NCI-H146 treated with DMSO at 0.1 percent for 48 hours (cell line): ENCODE measurements around the gene SEPTIN2.
"Not testable (repeated sequence)": the region's sequence is repeated elsewhere in the genome, so short reads cannot be mapped to it uniquely, and the experiment has no call there.

ENCODE experiments used
- DNase-seq: peaks from one replicate; lab custom pipeline; 2025; ENCODE audit not compliant: unreplicated experiment; lab: John Stamatoyannopoulos, UW

The SEPTIN2 gene

GRCh38 chr2:241286348-241287090 lies 29.2 kb upstream of the SEPTIN2 start:
- no peak for DNase-seq

- no peak for DNase-seq
These were observed 27.3 kb upstream of the SEPTIN2 start for GRCh38 chr2:241288324-241288888.

GRCh38 chr2:241289053-241289452 lies 26.7 kb upstream of the SEPTIN2 start:
- DNase-seq = no peak

GRCh38 chr2:241289597-241289996 lies 26.1 kb upstream of the SEPTIN2 start:
- no peak for DNase-seq

GRCh38 chr2:241291153-241291552 lies 24.6 kb upstream of the SEPTIN2 start:
- no peak for DNase-seq

GRCh38 chr2:241291977-241292376 lies 23.7 kb upstream of the SEPTIN2 start:
- no peak for DNase-seq

- not testable (repeated sequence) for DNase-seq
These were observed 22.3 kb upstream of the SEPTIN2 start for GRCh38 chr2:241293378-241293797.

GRCh38 chr2:241295326-241296095 lies 20.2 kb upstream of the SEPTIN2 start:
- DNase-seq = no peak

GRCh38 chr2:241296767-241297166 lies 19.0 kb upstream of the SEPTIN2 start:
- DNase-seq = no peak

- no peak for DNase-seq
These were observed 17.1 kb upstream of the SEPTIN2 start for GRCh38 chr2:241298673-241299072.

- DNase-seq = no peak
These were observed 15.7 kb upstream of the SEPTIN2 start for GRCh38 chr2:241300000-241300399.

GRCh38 chr2:241302083-241302482 lies 13.6 kb upstream of the SEPTIN2 start:
- no peak for DNase-seq

GRCh38 chr2:241302759-241303651 lies 12.7 kb upstream of the SEPTIN2 start:
- no peak for DNase-seq

GRCh38 chr2:241304039-241304670 lies 11.6 kb upstream of the SEPTIN2 start:
- DNase-seq = no peak

GRCh38 chr2:241307055-241307454 lies 8.7 kb upstream of the SEPTIN2 start:
- no peak for DNase-seq

GRCh38 chr2:241308267-241308666 lies 7.5 kb upstream of the SEPTIN2 start:
- no peak for DNase-seq

GRCh38 chr2:241308832-241309500 lies 6.8 kb upstream of the SEPTIN2 start:
- no peak for DNase-seq

GRCh38 chr2:241309684-241310117 lies 6.0 kb upstream of the SEPTIN2 start:
- DNase-seq = no peak

- no peak for DNase-seq
These were observed 4.7 kb upstream of the SEPTIN2 start for GRCh38 chr2:241310917-241311566.
